Brain pericyte (primary cell): ENCODE measurements around the gene FXR1.
"Not testable (repeated sequence)": the region's sequence is repeated elsewhere in the genome, so short reads cannot be mapped to it uniquely, and the experiment has no call there.

Experiments
- DNase-seq: peaks from one replicate; pipeline ENCODE4 v3.0.0-alpha.2; 2012; ENCODE audit warnings: low read depth, low spot score

FXR1 gene

DNA sequence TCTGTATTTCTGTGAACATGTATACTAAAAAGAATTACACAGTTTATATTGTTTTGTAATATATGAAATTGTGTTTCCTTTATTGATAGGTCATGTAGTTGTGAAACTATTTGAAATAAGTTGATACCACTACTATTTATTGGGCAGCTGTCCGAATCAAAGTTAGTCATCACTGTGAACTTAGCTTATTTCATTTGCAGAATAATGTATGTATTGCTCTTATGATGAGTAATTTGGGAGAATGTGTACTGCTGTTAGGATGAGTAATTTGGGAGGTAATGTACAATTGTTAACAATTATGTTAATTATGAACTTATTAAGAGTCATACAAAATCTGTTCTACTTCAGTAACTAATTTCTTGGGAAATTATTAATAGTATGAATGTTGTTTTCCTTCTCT is 22.2 kb downstream of the FXR1 start:
- no peak for DNase-seq

DNA sequence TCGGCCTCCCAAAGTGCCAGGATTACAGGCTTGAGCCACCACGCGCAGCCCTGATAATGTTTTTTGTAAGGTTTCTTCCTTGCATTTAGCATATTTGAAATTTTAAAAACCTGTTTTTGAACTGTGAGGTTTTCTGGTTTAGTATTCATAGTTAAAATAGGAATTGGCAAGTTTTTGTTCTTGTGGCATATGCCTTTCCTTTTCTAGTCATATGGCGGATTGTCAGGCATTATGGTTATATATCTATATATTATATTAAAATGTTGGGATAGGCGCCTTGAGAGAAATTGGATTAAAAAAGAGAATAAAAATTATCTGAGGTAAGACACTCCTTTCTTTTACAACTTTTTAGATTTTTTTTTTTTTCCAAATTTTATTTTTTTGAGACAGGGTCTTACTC is 28.4 kb downstream of the FXR1 start:
- DNase-seq: no peak

DNA sequence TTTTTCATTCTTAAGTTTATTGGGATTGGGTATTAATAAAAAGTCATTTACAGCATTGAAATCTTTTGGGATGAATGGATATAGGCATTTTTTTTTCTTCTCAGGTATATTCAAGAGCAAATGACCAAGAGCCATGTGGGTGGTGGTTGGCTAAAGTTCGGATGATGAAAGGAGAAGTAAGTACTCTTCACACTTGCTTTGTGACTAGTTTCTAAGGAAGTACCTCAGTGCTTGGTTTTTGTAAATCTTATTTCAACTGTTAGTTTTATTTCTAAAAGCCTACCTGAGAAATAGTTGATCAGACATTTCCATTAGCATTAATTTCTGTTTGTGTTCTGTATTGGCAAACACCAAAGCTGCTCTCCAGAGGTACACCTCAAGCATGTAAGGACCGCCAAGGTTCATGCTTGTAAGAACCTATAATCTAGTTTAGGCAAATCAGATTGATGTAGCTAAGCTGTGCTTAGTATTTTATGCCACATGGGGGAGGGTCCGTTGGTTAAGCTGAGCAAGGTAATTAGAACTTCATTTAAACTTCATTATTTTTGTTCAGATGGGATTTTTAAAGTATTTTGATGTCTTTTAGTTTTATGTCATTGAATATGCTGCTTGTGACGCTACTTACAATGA is 35.4 kb downstream of the FXR1 start:
- no peak for DNase-seq

DNA sequence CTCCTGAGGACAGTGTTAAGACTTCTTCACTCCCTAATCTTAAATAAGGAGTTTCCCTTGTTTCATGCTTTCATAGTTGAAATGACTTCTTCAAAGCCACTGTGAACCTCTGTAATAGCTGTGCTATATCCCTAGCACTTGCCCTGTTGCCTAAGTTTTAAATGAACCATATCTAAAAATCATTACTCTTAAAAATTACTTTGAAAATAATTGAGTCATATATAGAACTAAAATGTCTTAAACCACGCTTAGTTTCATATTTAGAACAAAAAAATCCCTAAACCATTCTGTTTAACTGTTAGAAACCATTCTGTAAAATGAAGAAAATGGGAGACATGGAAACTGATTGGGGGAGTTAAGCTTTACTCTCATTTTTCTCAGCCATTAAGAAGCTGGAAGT is 47.2 kb downstream of the FXR1 start:
- DNase-seq: no peak

DNA sequence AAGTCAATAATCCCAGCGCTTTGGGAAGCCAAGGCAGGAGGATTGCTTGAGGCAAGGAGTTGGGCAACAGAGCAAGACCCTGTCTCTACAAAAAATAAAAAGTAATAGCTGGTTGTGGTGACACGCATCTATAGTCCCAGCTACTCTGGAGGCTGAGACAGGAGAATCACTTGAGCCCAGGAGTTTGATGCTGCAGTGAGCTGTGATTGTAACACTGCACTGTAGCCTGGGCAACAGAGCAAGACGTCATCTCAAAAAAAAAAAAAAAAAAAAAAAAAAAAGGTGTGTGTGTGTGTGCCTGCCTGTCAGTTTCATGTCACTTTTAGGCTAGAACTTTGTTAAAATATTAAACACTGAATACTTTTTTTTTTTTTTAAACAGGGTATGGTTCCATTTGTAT is 48.6 kb downstream of the FXR1 start:
- no peak for DNase-seq

DNA sequence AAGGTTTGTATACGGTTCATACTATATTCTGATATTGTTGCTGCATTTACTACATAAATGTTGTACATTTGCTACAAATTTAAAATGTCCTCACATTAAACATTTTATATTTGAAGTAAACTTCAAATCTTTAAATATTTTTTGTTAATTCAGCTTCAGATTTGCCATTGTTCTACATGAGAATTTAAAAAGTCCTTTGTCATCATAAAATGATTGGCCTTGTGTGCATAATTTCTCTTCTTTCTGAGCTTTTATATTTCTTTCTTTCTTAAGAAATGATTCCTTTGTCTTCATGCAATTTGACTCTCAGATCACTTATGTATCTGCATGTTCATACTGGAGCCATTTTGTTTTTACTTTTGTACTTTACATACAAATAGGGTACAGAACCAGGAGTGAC is 49.1 kb downstream of the FXR1 start:
- no peak for DNase-seq

DNA sequence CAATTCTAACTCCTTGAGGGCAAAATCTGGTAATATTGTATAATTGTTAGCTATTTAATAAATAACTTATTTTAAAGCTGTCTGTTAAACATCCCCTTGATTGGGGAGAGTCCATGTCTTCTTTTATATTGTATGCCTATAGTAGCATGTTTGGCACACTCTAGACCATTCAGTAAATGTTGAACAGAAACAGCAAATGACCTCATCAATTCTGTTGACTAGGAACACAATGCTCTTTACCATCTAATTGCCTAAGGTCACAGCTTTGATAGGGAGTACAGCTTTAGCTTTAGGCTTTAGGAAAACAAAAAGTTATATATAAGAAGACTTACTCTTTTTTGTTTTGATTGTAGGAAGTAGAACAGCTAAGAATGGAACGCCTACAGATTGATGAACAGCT is 50.1 kb downstream of the FXR1 start:
- no peak for DNase-seq

DNA sequence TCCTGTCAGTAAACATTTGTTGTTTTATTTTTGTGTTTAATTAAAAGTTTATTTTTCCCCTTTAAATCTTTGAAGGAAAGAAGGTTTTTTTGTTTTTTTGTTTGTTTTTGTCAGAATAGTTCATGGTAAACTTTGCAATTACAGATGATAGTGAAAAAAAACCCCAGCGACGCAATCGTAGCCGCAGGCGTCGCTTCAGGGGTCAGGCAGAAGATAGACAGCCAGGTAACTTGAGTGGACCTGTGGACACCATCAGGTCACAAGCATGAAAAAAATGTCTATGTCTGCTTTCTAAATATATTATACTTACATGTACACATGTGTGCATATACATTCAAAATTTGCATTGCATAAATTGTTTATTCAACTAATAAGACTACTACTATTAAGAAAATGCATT is 58.5 kb downstream of the FXR1 start:
- no peak for DNase-seq

DNA sequence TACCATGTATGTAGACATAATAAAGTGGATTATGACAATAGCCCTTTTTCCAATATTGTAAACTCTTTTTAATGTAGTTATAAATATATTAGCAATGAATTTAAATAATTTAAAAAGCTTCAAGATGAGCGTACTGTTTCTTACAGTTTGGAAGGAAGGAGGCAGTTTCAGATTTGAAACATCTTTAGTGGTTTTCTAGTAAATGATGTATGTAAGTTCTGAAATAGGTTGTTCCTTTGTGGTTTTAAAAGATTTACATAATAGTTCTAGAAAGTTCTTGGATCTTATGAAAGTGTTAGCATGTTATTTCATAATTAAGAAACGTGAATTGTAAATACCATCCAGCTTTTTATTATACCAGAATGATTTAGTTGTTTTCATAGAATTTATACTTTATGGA is 61.1 kb downstream of the FXR1 start:
- DNase-seq: no peak

DNA sequence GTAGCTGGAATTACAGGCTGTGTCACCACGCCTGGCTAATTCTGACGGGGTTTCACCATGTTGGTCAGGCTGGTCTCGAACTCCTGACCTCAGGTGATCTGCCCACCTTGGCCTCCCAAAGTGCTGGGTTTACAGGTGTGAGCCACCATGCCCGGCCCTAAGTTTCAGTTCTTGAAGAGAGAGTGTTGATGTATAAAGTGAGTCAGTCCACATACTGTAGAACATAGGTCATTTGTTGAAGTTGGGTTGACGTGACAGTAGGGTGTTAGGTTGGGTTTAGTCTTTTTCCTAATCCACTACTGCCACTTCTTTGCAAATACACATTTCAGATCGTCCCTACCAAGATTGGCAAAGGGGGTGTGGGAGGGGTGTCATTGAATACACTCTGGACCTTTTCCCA is 61.8 kb downstream of the FXR1 start:
- DNase-seq: no peak

DNA sequence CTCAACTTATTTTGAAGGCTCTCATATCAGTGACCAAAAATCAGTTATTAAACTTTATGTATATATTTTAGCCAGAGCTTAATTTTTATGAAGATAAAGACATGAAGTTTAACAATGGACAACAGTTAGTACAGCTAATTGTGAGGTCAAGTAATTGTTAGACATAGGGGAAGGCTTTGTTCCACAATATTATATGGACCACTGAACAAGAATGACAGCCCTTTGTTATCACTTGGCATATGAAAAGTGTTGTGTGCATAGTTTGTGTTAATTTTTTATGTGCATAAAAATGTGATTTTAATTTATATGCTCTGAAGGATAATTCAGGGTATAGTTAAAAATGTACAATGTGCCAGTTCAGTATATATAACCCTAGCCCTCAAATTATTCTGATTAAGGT is 65.0 kb downstream of the FXR1 start:
- no peak for DNase-seq

DNA sequence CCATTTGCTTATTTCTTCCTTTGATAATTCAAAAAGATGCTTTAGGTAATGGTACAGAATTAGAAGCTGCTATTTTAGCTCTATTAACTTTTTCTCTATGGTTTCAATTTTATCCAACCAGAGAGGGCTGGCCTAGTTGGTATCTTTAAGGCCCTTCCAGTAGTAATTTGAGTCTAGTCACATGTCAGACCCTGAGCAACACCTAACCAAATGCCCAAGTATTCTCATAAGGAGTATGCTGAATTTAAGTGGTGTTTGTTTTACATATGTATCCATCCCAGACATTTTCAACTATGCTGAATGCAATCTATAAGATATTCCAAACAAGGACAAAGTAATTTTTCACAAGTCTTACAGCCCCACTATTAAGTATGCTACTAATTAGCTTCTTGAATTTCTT is 67.5 kb downstream of the FXR1 start:
- DNase-seq: no peak

DNA sequence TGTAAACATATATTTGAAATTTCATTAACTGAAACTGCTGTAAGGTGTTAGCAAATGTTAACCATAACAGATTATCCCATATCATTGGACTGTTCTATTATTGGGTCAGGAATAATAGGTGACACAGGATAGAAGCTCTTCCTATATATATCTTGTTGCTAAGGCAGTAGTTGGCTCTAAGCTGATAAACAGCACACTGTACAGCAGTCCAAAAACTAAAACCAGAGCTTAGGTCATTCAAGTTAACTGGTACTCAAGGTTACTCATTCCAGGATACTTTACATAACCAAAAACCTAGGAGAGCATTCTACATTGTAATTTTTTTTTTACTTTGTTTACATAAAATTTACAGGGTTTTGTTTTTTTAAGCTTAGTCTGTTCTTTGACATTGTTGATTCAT is 68.1 kb downstream of the FXR1 start:
- no peak for DNase-seq

DNA sequence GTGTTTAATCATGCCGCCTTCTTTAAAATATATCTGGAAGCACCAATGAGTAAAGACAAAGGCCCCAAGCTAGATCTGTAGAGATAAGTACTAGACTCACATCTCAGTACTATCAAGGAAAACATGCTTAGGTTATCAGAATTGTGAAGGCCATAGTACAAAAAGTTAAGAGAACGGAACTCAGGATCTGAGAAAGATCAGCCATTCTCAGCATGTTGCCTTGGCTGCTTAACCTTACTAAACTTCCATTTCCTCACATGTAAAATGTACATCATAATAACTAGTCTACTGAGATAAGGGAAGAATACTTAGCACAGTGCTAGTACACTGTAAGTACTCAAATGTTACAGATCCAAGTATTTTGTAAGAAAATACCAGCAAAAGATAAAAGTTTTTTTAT is 69.4 kb downstream of the FXR1 start:
- no peak for DNase-seq

DNA sequence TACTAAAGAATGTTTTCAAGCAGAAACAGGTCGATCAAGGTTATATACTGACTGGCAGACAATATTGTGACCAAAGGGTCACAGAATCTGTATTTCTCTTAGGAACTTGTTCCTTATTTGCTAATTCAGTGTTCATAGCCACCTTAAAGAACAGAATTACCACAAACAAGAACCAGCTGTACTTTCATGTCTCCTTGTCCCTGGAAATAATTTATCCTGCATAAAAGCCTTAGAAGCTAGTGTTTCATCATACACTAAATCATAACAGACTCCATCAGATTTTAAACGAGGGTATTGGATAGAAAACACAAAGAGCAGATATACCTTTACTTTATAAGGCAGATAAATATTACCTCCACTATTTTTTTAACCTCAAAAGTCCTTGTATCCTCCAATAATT is 70.7 kb downstream of the FXR1 start:
- no peak for DNase-seq

DNA sequence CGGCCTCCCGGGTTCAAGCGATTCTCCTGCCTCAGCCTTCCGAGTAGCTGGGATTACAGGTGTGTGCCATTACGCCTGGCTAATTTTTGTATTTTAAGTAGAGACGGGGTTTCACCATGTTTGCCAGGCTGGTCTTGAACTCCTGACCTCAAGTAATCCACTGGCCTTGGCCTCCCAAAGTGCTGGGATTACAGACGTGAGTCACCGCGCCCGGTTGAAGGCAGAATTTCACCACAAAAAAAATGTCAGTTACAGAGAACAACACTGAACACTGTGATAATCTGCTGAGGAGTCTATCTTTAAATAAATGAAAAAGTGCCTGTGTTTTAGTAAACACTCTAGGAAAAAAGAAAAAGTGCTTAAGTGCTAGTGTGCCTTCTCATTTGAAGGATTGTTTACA is 73.9 kb downstream of the FXR1 start:
- DNase-seq: not testable (repeated sequence)

DNA sequence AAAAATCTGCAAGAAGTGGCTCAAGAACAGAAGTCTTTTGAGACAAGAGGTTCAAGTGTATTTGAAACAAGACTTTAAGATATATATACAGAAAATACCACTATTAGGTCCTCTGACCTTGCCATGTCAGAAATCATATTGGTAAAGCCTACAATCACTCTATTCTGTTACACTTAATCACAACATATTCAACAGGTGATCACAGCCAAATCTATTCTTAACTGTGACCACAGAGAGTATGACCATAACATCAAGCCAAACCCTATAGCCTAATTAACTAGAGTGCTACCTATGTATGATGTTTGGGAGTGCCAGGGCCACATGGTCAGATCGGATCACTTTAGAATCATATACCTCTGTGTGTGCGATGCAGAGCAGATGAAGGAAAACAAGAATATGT is 74.9 kb downstream of the FXR1 start:
- DNase-seq: no peak

DNA sequence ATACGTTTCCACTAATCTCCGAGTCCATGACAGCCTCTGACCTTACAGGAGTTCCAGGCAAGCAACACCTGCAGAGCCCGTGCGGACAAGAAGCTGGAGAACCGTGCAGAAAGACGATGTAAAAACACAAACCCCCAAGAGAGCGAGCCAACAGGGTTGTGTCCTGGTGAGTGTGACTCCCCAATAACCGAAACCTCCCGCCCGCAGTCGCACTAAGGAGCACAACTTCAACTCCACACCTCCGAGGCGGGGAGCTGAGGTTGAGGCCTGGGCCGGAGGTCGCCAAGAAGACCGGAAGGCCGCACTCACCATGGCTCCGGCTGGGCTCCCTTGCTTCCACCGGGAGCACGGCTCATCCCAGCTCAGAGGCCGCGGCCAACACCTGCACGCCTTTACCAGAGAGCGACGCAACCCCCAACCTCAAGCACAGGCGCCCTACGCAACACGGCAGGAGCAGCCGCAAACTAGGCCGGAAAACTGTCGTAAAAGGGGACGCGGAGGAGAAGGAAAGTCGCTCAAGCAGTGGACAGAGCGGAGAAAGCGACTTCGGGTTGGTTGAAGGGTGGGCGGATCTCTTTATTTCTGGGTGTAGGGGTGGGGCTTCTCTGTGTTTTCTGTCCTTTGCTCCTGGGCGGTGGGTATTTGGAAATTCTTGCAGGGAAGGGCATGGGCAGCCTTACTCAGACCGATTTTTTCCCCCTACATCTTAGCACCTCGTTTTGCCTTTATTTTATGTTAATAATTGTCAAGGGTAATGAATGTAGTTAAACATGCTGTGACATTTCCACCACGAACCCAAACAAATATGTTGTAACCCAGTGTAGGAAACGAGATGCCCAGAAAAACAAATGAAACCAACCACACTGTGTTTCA is 77.1 kb downstream of the FXR1 start, which contains the start of gene DNAJC19:
Gene DNAJC19, minus strand, starts transcription at position 446 of the 873 bp plus-strand sequence. Its CDS starts 134 bp downstream, at position 312.
- peak; percentile 79 for DNase-seq

DNA sequence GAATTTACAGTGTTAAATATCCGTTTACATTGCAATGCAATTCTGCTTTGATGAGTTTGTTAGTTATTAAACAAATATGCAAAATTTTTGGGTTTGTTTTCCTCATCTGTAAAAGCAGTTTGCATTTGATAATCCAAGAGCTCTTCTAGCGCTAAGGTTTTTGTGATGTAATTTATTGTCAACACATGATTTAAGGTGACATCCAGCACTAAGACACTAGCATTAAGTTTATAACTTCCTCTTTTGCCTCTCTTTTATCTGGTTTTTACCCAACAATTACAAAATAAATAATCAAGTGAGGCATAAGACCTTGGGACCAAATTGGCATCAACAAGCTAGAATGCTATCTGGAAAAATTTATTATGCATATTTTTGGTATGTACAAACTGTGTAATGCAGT is 78.0 kb downstream of the FXR1 start:
- no peak for DNase-seq

DNA sequence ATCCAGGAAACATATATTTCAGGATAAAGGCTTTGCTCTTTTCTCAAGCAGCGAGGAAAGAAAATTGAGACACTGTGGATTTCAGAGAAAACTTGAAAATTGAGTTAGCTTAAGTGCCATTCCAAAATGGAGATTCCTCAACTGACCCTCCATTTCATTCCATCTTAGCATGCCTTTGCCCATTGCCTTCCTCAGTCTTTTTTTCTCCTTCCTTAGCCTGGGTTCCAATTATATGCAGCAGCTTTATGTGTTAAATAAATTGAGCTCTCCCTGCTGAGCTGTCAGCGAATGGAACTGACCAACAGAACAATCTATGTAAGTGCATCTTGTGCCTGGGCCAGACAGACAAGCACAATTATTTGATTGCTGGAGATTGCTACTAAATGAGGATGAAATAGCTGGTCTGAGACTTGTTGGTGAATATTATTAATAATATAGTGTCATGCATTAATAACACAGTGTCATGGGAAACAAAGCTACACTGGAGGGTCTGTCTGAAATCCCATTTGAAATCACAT is 84.0 kb downstream of the FXR1 start:
- no peak for DNase-seq

DNA sequence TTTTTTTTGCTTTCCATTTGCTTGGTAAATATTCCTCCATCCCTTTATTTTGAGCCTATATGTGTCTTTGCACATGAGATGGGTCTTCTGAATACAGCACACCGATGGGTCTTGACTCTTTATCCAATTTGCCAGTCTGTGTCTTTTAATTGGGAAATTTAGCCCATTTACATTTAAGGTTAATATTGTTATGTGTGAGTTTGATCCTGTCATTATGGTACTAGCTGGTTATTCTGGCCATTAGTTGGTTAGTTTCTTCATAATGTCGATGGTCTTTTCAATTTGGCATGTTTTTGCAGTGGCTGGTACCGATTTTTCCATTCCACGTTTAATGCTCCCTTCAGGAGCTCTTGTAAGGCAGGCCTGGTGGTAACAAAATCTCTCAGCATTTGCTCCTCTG is 89.9 kb downstream of the FXR1 start:
- DNase-seq: not testable (repeated sequence)

DNA sequence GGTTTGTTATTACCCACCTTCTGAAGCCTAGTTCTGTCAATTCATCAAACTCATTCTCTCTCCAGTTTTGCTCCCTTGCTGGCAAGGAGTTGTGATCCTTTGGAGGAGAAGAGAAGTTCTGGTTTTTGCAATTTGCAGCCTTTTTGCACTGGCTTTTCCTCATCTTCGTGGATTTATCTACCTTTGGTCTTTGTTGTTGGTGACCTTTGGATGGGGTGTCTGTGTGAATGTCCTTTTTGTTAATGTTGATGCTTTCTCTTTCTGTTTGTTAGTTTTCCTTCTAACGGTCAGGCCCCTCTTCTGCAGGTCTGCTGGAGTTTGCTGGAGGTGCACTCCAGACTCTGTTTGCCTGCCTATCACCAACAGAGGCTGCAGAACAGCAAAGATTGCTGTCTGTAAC is 91.0 kb downstream of the FXR1 start:
- DNase-seq: not testable (repeated sequence)

DNA sequence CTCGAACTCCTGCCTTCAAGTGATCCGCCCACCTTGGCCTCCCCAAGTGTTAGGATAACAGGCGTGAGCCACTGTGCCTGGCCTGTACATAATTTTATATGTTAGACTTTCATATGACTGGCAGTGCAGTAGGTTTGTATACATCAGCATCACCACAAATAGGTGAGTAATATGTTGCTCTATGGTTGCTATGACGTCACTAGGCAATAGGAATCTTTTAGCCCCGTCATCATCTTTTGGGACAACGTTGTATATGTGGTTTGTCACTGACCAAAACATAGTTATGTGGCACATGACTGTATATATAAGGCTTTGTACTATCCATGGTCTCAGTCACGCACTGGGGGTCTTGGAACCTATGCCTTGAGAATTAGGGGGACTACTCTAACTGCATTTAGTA is 94.1 kb downstream of the FXR1 start:
- no peak for DNase-seq
